BLaER1 treated with 17β-estradiol and CSF1 and Interleukin-3, amounts not matched to agents 10 nM and 100 nM (cell line): Measurements from ENCODE around the gene PPFIA1.

ENCODE experiments used
- H3K27ac ChIP-seq, 11 experiments: shearing (Covaris generic); formaldehyde crosslinking; 2 replicates each; pipeline ENCODE4 v1.8.1; 2022
- H3K27me3 ChIP-seq, 11 experiments: shearing (Covaris generic); formaldehyde crosslinking; 2 replicates each; pipeline ENCODE4 v1.8.1; 2022
- H3K36me3 ChIP-seq, 11 experiments: shearing (Covaris generic); formaldehyde crosslinking; 2 replicates each; pipeline ENCODE4 v1.8.1; 2022
- H3K4me1 ChIP-seq, 10 experiments: shearing (Covaris generic); formaldehyde crosslinking; 2 replicates each; pipeline ENCODE4 v1.8.1; 2022
- H3K4me2 ChIP-seq, 11 experiments: shearing (Covaris generic); formaldehyde crosslinking; 2 replicates each; pipeline ENCODE4 v1.8.1; 2022
- H3K4me3 ChIP-seq, 10 experiments: shearing (Covaris generic); formaldehyde crosslinking; 2 replicates each; pipeline ENCODE4 v1.8.1; 2022
- H3K9ac ChIP-seq, 11 experiments: shearing (Covaris generic); formaldehyde crosslinking; 2 replicates each; pipeline ENCODE4 v1.8.1; 2022
- H3K9me3 ChIP-seq, 11 experiments: shearing (Covaris generic); formaldehyde crosslinking; replicated peaks in 1 of 11; 2 replicates each; pipeline ENCODE4 v1.8.1; 2022
- H4K20me1 ChIP-seq, 11 experiments: shearing (Covaris generic); formaldehyde crosslinking; 2 replicates each; pipeline ENCODE4 v1.8.1; 2022
- Cebpa-rat ChIP-seq, 11 experiments: shearing (Covaris generic); IDR thresholded peaks; 2 replicates each; pipeline ENCODE4 v1.8.1; 2022

Gene PPFIA1

DNA sequence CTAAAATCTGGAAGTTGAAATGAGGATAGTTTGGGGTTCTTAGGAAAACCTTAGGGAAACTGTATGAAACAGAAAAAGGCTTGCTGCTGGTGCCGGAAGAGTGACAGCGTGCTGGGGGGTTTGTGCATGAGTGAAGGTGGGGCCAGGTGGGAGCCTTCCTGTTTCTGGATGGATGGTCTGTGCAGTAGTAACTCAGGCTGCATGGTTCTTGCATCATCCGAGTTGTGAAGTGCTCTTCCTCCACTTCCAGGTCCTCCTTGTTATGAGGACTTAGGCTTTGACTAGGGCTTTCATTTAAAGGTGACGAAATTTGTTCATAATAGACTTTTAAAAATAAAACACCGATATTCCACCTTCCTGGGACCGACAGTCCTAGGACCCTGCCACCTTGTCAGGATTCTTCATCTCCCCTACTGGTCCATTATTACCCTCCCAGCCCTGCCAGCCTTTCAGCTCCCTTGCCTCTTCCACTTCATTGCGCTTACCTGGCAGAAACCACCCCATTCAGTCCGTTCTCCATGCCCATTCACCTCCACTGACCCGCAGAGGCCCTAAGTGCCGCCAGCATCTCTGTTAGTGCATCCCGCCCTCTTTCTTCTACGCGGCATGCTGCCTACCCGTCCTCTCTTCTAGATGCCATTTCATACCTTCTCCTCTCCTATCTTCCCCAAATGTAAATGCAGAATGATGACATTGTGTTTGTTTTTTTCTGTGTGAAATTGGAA is 47.3 kb downstream of the PPFIA1 start:
- no peaks in the 10 kb centered on the region for H3K9me3 ChIP-seq
- no peaks in the 10 kb centered on the region for H3K27me3 ChIP-seq
- peak overlapping the region in 5 of 11 experiments; percentile 60 to 83 (median 70); a peak in 10 of 22 replicates for H3K4me2 ChIP-seq
- TF ChIP-seq Cebpa-rat (IDR thresholded peaks at IDR 0.05) = 0 out of 22 replicates have a peak, but pooled peaks of 1 of the 11 experiments have one; percentile 10
- H3K4me3 ChIP-seq = no peak overlapping the region
- no peak overlapping the region for H3K9ac ChIP-seq
- peaks cover 17 to 100% (median 49%) of the 10 kb centered on the region in 10 experiments for H3K4me1 ChIP-seq
- H3K36me3 ChIP-seq = peaks cover 37 to 80% (median 60%) of the 10 kb centered on the region in 11 experiments
- peaks cover 0 to 99% (median 9%) of the 10 kb centered on the region in 11 experiments; a peak in 11 of 22 replicates for H4K20me1 ChIP-seq
- peak overlapping the region in 4 of 11 experiments; percentile 2 to 41 (median 18); a peak in 4 of 22 replicates for H3K27ac ChIP-seq

DNA sequence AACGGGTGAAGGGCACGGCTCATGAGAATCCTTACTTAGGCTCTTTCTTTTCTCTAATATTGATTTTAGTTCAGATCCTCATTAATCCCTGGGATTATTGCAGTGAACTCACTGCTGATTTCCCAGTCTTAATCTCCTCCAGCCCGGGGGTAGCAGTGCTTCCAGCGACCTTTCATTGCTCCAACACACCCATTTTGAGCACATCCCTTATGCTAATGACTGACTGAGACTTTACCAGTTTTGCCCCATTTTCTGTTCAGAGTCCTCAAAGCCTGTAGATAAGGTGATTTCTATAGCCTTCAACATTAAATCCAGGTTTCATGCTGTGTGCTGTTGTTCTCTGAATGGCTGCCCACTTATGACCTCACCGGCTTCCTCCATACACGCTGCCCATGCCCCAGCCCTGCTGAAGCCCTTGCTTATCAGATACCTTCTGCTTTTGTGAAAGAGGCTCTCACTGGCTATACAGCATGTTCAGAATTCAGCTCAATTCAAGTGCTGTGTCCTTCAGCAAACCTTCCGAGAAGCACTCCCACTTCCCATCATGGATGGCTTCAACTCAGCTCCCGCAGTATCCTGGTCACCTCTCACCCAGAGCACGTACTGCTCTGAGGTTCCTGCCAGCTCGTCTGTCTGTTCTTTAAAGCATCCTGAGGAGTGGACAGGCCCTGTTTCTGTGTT is 49.0 kb downstream of the PPFIA1 start:
- Histone ChIP-seq H4K20me1 (peaks cover 0 to 98% (median 9%) of the 10 kb centered on the region in 11 experiments; a peak in 11 of 22 replicates), H3K4me2 (peak overlapping the region in 3 of 11 experiments; percentile 16 to 83 (median 61); a peak in 4 of 22 replicates), H3K27me3 (no peaks in the 10 kb centered on the region), H3K4me1 (peaks cover 5 to 100% (median 47%) of the 10 kb centered on the region in 10 experiments), H3K36me3 (peaks cover 37 to 82% (median 74%) of the 10 kb centered on the region in 11 experiments), H3K9ac (no peak overlapping the region), H3K4me3 (no peak overlapping the region), H3K9me3 (no peaks in the 10 kb centered on the region), H3K27ac (no peak overlapping the region; a peak in 1 of 22 replicates)
- no peak for TF ChIP-seq Cebpa-rat (IDR thresholded peaks at IDR 0.05)

DNA sequence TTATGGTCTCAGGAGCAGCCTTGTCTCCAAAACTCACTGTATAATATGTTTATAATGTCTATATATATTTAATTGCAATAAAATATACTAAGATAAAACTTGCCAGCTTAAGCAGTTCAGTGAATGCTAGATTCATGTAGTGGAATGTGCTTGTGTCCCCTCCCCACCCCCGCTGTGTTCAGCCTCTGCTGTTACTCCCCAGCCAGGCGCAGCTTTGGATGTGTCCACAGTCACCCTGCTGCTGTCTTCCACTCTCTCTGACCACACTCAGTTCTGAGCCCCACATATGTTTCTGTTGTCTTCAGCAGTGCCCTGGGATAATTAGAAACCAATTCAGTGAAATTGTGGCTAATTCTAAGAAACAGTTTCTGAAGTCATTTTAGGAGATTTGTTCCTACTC is 52.2 kb downstream of the PPFIA1 start:
- H3K9ac ChIP-seq = peak overlapping the region in 2 of 11 experiments; percentile 13 to 42; a peak in 1 of 22 replicates
- peaks cover 35 to 100% (median 98%) of the 10 kb centered on the region in 11 experiments for H3K36me3 ChIP-seq

DNA sequence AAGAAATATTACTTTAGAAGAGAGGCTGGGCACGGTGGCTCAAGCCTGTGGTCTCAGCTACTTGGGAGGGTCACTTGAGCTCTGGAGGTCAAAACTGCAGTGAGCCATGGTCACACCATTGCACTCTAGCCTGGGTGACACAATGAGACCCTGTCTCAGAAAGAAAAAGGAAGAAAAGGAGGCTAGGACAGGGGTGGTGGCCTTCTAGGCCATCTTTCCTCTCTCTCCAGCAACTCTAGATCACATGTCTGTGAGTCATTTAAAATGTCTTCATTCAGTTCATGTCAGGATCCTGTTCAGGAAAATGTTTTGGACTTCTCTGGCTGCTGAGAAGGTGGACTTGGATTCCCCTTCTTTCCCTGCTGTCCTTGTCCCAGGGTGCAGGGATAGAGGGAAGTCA is 53.3 kb downstream of the PPFIA1 start:
- H3K27me3 ChIP-seq = no peaks in the 10 kb centered on the region
- H3K4me2 ChIP-seq = peak overlapping the region in 5 of 11 experiments; percentile 53 to 92 (median 81); a peak in 10 of 22 replicates
- H3K4me1 ChIP-seq = peaks cover 0 to 100% (median 44%) of the 10 kb centered on the region in 10 experiments; a peak in 14 of 20 replicates
- H3K36me3 ChIP-seq = peaks cover 35 to 100% (median 98%) of the 10 kb centered on the region in 11 experiments
- TF ChIP-seq Cebpa-rat (IDR thresholded peaks at IDR 0.05) = no peak
- H3K4me3 ChIP-seq = no peak overlapping the region
- H3K9me3 ChIP-seq = no peaks in the 10 kb centered on the region
- H3K27ac ChIP-seq = peak overlapping the region in 8 of 11 experiments; percentile 7 to 81 (median 66); a peak in 14 of 22 replicates
- H4K20me1 ChIP-seq = peaks cover 0 to 56% (median 9%) of the 10 kb centered on the region in 11 experiments; a peak in 10 of 22 replicates
- peak overlapping the region in 5 of 11 experiments; percentile 36 to 46 (median 42); a peak in 7 of 22 replicates for H3K9ac ChIP-seq

More for the DNA sequence above, 52.2 kb downstream of the PPFIA1 start:
- Histone ChIP-seq H4K20me1 (peaks cover 0 to 67% (median 9%) of the 10 kb centered on the region in 11 experiments; a peak in 11 of 22 replicates), H3K27ac (peak overlapping the region in 6 of 11 experiments; percentile 58 to 81 (median 73); a peak in 9 of 22 replicates), H3K4me1 (peaks cover 0 to 100% (median 44%) of the 10 kb centered on the region in 10 experiments; a peak in 14 of 20 replicates), H3K4me3 (no peak overlapping the region), H3K27me3 (no peaks in the 10 kb centered on the region), H3K4me2 (peak overlapping the region in 4 of 11 experiments; percentile 71 to 92 (median 83); a peak in 7 of 22 replicates), H3K9me3 (no peaks in the 10 kb centered on the region)
- TF ChIP-seq Cebpa-rat (IDR thresholded peaks at IDR 0.05) = no peak

DNA sequence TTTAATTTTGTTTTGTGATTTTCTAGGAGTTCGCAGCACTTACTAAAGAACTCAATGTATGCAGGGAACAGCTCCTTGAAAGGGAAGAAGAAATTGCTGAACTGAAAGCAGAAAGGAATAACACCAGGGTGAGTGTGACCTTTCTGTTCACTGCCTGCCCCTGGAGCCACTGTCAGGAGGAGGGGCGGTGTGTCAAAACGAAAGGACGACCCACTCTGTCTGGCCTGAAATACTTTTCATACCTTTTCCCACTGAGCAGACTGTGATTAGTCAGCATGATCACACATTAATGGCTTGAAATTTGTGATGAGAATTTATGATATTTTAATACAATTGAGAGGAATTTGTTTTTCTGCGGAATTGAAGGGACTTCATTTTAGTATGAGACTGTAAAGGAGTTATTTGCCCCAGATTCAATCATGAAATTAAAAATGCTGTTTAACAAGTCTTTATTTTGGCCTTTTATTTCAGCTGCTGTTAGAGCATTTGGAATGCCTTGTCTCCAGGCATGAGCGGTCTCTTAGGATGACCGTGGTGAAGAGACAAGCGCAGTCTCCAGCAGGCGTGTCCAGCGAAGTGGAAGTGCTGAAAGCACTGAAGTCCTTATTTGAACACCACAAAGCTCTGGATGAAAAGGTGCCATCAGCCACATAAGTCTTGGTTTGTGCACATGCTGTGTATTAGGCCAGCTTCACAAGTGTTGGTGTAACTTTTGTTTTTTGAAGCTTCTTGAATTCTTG is 54.1 kb downstream of the PPFIA1 start:
- peaks cover 35 to 100% (median 98%) of the 10 kb centered on the region in 11 experiments for H3K36me3 ChIP-seq
- TF ChIP-seq Cebpa-rat (IDR thresholded peaks at IDR 0.05) = no peak
- peak overlapping the region in 5 of 11 experiments; percentile 10 to 43 (median 37); a peak in 6 of 22 replicates for H3K9ac ChIP-seq
- peaks cover 0 to 100% (median 44%) of the 10 kb centered on the region in 10 experiments; a peak in 14 of 20 replicates for H3K4me1 ChIP-seq
- H3K4me3 ChIP-seq = no peak overlapping the region
- peaks cover 0 to 48% (median 2%) of the 10 kb centered on the region in 11 experiments; a peak in 10 of 22 replicates for H4K20me1 ChIP-seq
- peak overlapping the region in 8 of 11 experiments; percentile 7 to 81 (median 66); a peak in 13 of 22 replicates for H3K27ac ChIP-seq
- no peaks in the 10 kb centered on the region for H3K27me3 ChIP-seq
- H3K9me3 ChIP-seq = no peaks in the 10 kb centered on the region
- peak overlapping the region in 5 of 11 experiments; percentile 53 to 92 (median 81); a peak in 10 of 22 replicates for H3K4me2 ChIP-seq

DNA sequence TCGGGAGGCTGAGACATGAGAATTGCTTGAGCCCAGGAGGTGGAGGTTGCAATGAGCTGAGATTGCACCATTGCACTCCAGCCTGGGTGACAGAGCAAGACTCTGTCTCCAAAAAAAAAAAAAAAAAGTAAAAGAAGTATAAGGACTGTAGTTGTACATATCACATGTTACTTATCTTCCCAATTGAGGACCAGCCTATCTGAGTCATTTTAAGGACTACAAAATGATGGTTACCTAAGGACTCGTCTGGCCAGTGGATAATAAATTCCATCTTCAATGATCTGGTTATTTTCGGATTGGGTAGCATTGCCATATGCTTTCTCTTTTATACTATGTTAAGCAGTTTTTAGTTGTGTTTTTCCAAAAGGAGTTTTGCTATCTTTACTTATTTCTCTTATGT is 55.3 kb downstream of the PPFIA1 start:
- TF ChIP-seq Cebpa-rat (IDR thresholded peaks at IDR 0.05) = no peak
- H3K36me3 ChIP-seq = peaks cover 35 to 100% (median 98%) of the 10 kb centered on the region in 11 experiments
- H3K4me3 ChIP-seq = no peak overlapping the region; a peak in 2 of 20 replicates
- no peaks in the 10 kb centered on the region for H3K9me3 ChIP-seq
- H3K9ac ChIP-seq = peak overlapping the region in 5 of 11 experiments; percentile 17 to 68 (median 52); a peak in 6 of 22 replicates
- H3K27ac ChIP-seq = peak overlapping the region in 8 of 11 experiments; percentile 19 to 81 (median 74); a peak in 16 of 22 replicates
- H4K20me1 ChIP-seq = peaks cover 0 to 35% (median 0%) of the 10 kb centered on the region in 11 experiments; a peak in 9 of 22 replicates
- H3K4me1 ChIP-seq = peaks cover 0 to 90% (median 44%) of the 10 kb centered on the region in 10 experiments; a peak in 14 of 20 replicates
- H3K4me2 ChIP-seq = peak overlapping the region in 7 of 11 experiments; percentile 17 to 92 (median 68); a peak in 12 of 22 replicates
- no peaks in the 10 kb centered on the region for H3K27me3 ChIP-seq

DNA sequence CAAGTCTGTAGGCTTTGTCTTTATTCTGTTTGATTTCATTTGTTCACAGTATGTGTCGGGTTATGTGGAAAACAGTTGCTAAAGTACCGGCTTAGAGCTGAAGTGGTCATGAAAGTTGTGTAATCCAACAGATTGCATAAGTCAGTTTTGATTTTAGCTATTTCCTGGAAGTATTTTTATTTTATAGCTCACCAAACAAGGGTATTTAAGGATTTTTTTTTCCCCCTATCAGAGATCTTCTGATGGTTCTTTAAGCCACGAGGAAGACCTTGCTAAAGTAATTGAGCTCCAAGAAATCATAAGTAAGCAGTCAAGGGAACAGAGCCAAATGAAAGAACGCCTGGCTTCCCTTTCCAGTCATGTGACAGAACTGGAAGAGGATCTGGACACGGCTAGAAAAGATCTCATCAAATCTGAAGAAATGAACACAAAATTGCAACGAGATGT is 55.9 kb downstream of the PPFIA1 start:
- Histone ChIP-seq H3K9ac (peak overlapping the region in 6 of 11 experiments; percentile 31 to 68 (median 53); a peak in 8 of 22 replicates), H3K27ac (peak overlapping the region in 10 of 11 experiments; percentile 0 to 81 (median 64); a peak in 16 of 22 replicates), H3K27me3 (no peaks in the 10 kb centered on the region), H3K36me3 (peaks cover 37 to 100% (median 98%) of the 10 kb centered on the region in 11 experiments), H3K4me1 (peaks cover 0 to 85% (median 44%) of the 10 kb centered on the region in 10 experiments; a peak in 14 of 20 replicates), H3K4me2 (peak overlapping the region in 7 of 11 experiments; percentile 17 to 92 (median 68); a peak in 14 of 22 replicates), H4K20me1 (peaks cover 0 to 35% (median 0%) of the 10 kb centered on the region in 11 experiments; a peak in 8 of 22 replicates), H3K9me3 (no peaks in the 10 kb centered on the region), H3K4me3 (peak overlapping the region in 2 of 10 experiments; percentile 1 to 4; a peak in 2 of 20 replicates)
- peak in 5 of 11 experiments; percentile 20 to 79 (median 57); a peak in 7 of 22 replicates for TF ChIP-seq Cebpa-rat (IDR thresholded peaks at IDR 0.05)
